C4-2B (cell line): ENCODE data around the gene ZNF367.

ENCODE experiments used
- CTCF ChIP-seq: fragments of 450-650 bp; conservative IDR thresholded peaks from 2 replicates; pipeline ENCODE4 v1.5.1; 2017; ENCODE audit warnings: mild to moderate bottlenecking
- ZFX ChIP-seq: fragments of 450-650 bp; IDR thresholded peaks from 2 replicates; pipeline ENCODE4 v1.6.1; 2017

- TF ChIP-seq CTCF (no peak), ZFX (no peak)
Measured at GRCh38 chr9:96394832-96395496, 23.2 kb downstream of the ZNF367 start.
